GM23338 (cell line): ENCODE results near the gene SYT11.

Experiments
- CREB1 ChIP-seq: fragments of 250-450 bp; sonication (Bioruptor Pico); IDR thresholded peaks from 2 replicates; pipeline ENCODE4 v1.5.0; 2020; ENCODE audit warnings: low read depth, mild to moderate bottlenecking, moderate library complexity
- EZH2 ChIP-seq: fragments of 200-600 bp; sonication (generic); IDR thresholded peaks from one replicate; pipeline ENCODE4 v1.8.0; 2017; ENCODE audit warnings: antibody characterized with exemption, mild to moderate bottlenecking, low read depth; ENCODE audit not compliant: unreplicated experiment
- EZH2phosphoT487 ChIP-seq: fragments of 200-600 bp; sonication (generic); IDR thresholded peaks from one replicate; pipeline ENCODE4 v1.8.1; 2018; ENCODE audit warnings: antibody characterized with exemption; ENCODE audit not compliant: unreplicated experiment
- POLR2AphosphoS5 ChIP-seq: IDR thresholded peaks from 2 replicates; pipeline ENCODE4 v1.6.1; 2016; ENCODE audit warnings: antibody characterized with exemption, low read depth
- ZNF331 ChIP-seq: fragments of 250-450 bp; sonication (Bioruptor Pico); IDR thresholded peaks from 2 replicates; pipeline ENCODE4 v1.5.0; 2020; ENCODE audit warnings: low read depth, mild to moderate bottlenecking, moderate library complexity
- TF ChIP-seq, protein P1 (sequence below), 2 experiments: fragments of 200-600 bp in 1 of 2; sonication (generic) in 1 of 2; conservative IDR thresholded peaks; 2 replicates each; pipeline versions ENCODE4 v1.5.1 to v1.6.1; 2016 to 2017; ENCODE audit warnings: antibody characterized with exemption in 2 of 2, low read depth in 2 of 2, mild to moderate bottlenecking in 2 of 2, moderate library complexity in 1 of 2

GRCh38 chr1:155872527-155872926 lies 13.2 kb downstream of the SYT11 start:
- no peak for TF ChIP-seq ZNF331 (CRISPR knock-in tag)
- TF ChIP-seq, protein P1, sequence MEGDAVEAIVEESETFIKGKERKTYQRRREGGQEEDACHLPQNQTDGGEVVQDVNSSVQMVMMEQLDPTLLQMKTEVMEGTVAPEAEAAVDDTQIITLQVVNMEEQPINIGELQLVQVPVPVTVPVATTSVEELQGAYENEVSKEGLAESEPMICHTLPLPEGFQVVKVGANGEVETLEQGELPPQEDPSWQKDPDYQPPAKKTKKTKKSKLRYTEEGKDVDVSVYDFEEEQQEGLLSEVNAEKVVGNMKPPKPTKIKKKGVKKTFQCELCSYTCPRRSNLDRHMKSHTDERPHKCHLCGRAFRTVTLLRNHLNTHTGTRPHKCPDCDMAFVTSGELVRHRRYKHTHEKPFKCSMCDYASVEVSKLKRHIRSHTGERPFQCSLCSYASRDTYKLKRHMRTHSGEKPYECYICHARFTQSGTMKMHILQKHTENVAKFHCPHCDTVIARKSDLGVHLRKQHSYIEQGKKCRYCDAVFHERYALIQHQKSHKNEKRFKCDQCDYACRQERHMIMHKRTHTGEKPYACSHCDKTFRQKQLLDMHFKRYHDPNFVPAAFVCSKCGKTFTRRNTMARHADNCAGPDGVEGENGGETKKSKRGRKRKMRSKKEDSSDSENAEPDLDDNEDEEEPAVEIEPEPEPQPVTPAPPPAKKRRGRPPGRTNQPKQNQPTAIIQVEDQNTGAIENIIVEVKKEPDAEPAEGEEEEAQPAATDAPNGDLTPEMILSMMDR (conservative IDR thresholded peaks at IDR 0.05; ENCODE audit: low read depth in 2 of 2) = no peak
- no peak for TF ChIP-seq POLR2AphosphoS5
- no peak for TF ChIP-seq EZH2phosphoT487
- TF ChIP-seq EZH2 = no peak
- TF ChIP-seq CREB1 (CRISPR knock-in tag) = no peak
